Right renal cortex interstitium (tissue), 3 donors: ENCODE results near the gene WDR81. TPM values are rescaled to one million over a fixed set of nuclear protein-coding genes. Genes with fewer than 3 reads are reported as not detected.
"Not testable (repeated sequence)": the region's sequence is repeated elsewhere in the genome, so short reads cannot be mapped to it uniquely, and the experiment has no call there.

ENCODE experiments used
- DNase-seq, 3 donors: peaks; one replicate each; pipeline ENCODE4 v3.0.0-alpha.2; 2013; ENCODE audit warnings: low read depth in 3 of 3, low spot score in 2 of 3
- polyA plus RNA-seq, 3 donors: library from polyadenylated mRNA; unstranded; fragments of 120-200 nt; gene quantifications; one replicate each; pipeline ENCODE4 v1.2.1, GENCODE V29; 2013; ENCODE audit not compliant: insufficient read length in 3 of 3

WDR81 gene
- polyA plus RNA-seq, 3 donors, result 10.8 to 15.5 (median 12.1) TPM

DNA sequence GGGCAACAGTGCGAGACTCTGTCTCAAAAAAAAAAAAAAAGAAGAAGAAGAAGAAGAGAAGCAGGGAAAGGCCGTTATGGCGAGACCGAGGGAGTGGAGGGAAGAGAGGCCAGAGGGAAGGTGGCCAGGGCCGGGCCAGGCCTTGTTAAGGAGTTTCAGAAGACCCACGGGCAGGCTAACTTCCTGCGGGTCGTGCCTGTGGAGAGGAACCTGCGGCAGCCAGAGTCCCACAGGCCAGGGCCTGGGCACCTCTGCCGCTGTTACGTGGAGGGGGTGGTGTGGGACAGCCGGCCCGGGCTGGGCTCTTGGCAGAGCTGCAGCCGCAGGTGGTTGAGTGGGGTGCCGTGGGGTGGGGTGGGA lies 5.4 kb downstream of the WDR81 start:
- no peak for DNase-seq

DNA sequence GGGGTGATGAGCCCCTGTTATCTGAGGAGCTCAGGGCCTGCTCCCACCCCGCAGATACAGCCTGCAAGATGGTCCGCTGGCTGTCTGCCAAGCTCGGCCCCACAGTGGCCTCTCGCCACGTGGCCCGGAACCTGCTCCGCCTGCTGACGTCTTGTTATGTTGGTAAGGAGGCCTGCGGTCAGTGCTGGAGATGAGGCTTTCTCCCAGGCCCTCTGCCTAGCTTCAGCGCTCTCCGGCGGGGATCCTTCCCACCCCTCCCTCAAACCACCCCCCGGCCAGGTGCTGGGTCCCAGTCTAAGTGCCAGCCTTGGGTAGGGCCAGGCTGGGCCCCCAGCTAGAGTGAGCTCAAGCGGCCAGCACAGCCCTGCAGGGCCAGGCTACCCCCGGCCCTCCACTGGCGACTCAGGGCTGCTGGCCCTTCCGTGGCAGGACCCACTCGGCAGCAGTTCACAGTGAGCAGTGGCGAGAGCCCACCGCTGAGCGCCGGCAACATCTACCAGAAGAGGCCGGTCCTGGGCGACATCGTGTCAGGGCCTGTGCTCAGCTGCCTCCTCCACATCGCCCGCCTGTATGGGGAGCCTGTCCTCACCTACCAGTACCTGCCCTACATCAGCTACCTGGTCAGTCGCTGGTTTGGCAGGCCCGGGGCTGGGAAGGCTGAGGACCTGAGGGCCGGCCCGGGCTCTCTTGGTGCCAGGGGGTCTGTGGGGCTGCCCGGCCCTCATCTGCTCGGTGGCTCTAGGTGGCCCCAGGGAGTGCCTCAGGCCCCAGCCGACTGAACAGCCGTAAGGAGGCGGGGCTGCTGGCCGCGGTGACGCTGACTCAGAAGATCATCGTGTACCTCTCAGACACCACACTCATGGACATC lies 6.1 kb downstream of the WDR81 start:
- DNase-seq, result no peak

DNA sequence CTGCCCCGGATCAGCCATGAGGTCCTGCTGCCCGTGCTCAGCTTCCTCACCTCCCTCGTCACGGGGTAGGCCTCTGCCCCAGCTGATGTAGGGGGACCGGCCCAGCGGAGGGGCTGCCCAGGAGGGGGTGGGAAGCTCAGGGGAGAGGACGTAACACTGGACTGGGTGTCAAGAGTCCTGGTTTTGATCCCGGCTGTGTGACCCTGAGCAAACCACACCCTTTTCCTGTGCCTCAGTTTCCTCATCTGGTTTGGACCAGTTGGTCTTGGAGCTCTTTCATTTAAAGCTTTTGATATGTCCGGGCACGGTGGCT lies 6.6 kb downstream of the WDR81 start:
- no peak for DNase-seq

DNA sequence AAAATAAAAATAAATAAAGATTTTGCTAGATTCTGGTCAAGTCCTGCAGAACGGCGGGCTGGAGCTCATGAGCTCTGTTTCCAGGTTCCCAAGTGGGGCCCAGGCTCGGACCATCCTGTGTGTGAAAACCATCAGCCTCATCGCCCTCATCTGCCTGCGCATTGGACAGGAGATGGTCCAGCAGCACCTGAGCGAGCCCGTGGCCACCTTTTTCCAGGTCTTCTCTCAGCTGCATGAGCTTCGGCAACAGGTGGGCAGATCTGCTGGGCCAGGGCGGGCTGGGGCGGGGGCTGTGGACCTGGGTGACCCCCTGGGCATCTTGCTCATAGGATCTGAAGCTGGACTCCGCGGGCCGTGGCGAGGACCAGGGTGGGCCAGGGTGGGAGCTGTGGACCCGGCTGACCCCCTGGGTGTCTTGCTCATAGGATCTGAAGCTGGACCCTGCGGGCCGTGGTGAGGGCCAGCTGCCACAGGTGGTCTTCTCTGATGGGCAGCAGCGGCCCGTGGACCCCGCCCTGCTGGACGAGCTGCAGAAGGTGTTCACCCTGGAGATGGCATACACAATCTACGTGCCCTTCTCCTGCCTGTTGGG lies 7.8 kb downstream of the WDR81 start:
- DNase-seq, result no peak

- DNase-seq, result no peak
These were observed 8.4 kb downstream of the WDR81 start for GRCh38 chr17:1732833-1733321.

GRCh38 chr17:1733759-1734158 lies 9.3 kb downstream of the WDR81 start:
- no peak for DNase-seq

- DNase-seq, result no peak
These were observed 10.9 kb downstream of the WDR81 start for GRCh38 chr17:1735418-1735817.

DNA sequence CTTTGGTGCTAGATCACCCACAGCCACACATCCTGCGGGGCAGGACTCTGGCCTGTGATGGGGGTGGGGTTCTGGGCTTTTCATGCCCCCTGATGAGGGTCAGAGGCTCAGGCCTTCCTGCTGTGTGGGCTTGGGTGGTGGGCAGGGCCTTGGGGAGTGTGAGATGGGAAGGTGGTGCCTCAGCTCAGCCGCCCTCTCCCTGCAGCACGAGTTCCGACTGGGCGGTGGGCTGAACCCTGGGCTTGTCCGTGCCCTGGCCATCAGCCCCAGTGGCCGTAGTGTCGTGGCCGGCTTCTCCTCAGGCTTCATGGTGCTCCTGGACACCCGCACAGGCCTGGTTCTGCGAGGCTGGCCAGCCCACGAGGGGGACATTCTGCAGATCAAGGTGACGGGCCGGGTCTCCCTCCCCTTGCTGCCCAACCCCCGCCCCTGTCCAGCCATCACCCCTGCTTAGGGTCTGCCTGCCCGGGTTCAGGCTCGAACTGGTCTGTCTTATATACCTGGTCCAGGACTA lies 11.4 kb downstream of the WDR81 start:
- no peak for DNase-seq

GRCh38 chr17:1736348-1737281 lies 12.1 kb downstream of the WDR81 start:
- DNase-seq, result no peak

DNA sequence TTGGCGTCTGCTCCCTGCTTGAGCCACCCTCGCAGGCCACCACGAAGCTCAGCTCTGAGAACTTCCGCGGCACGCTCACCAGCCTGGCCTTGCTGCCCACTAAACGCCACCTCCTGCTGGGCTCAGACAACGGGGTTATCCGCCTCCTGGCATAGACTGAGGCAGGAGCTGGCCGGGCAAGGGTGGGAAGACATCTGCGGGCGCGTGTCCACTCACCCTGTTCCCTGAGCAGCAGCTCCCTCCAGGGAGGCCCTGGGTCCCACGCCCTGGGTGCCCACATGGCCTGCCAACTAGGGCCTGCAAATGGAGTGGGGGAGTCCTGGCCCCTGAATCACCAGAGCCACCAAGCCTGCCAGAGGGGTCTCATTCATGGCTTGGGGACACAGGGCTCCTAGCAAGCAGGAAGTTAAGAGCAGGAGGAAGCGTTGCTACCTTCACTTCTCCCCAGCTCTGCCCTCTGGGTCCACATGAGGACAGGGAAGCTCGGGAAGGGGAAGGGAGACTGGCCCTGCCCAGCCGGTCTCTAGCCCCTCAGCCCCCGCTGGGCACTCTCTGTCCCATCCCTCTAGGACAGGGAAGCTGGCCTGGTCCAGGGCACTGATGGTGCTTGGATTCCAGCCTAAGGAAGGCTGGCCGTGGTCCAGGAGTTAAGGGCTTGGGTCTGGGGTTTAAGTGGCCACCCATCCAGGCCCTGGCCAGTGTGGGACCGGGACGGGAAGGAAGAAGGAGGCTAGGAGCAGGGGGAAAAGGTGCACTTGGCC lies 13.2 kb downstream of the WDR81 start:
- no peak for DNase-seq

GRCh38 chr17:1741899-1742298 lies 17.4 kb downstream of the WDR81 start:
- DNase-seq, result not testable (repeated sequence)

DNA sequence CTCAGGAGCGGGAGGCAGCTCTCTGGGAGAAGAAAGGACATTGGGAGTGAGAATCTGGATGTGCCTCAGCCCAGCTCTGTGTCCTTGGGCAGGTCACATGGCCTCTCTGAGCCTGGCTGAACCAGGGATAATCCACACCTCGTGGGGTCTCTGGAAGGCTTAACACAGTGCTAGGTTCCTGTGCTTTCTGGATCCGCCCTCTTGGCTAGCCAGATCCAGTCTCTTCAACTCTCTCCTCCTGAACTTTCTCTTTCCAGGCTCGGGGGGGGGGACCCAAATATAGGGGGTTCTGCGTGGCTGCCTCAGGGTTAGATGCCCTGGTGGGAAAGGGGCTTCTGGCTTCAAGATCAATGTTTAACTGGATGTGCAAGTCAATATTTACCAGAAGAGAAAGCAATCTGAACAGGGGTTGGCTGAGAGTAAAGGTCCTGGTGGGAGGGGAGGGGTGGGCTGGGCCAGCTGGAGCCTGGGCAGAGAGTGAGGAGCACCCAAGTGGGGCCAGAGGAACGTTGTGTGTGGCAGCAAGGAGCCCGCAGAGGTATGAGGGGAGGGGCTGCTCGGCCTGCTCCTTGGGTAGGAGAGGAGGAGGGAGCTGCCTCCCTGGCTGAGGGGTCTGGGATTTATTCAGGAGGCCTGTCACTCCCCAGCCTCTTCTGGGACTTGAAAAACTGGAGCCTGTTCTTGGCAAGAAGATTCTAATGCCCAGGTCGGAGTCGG lies 18.0 kb downstream of the WDR81 start, which contains the start of gene SERPINF2:
Gene SERPINF2, plus strand, starts transcription at position 501 of the 717 bp plus-strand sequence. CDS start 2,125 bp downstream, outside the sequence.
- no peak for DNase-seq

DNA sequence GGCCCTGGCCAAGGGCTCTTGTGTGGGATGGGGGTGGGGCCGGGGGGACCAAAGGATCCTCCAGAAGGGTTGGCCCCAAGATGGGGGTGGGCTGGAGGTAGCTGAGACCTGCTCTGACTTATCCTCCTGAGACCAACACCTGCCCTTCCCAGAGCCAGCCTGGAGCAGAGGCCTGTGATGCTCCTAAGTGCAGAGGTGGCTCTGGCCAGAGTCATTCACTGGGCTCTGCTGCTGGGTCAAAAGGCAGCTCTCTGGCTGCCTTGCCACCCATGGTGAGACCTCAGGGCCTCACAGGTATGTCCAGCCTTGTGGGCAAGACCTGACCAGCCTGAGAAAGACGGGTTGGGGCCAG lies 18.6 kb downstream of the WDR81 start:
- no peak for DNase-seq

- no peak for DNase-seq
These were observed 20.3 kb downstream of the WDR81 start for GRCh38 chr17:1744551-1745512.

GRCh38 chr17:1745513-1746020 lies 21.1 kb downstream of the WDR81 start:
- DNase-seq, result no peak

GRCh38 chr17:1746975-1747543 lies 22.6 kb downstream of the WDR81 start:
- DNase-seq, result no peak

- no peak for DNase-seq
These were observed 26.1 kb downstream of the WDR81 start for GRCh38 chr17:1750628-1751027.
